Heart left ventricle (tissue), 16 donors: ENCODE measurements around the gene MAST4. TPM values are rescaled to one million over a fixed set of nuclear protein-coding genes. Genes with fewer than 3 reads are reported as not detected.

Experiments used
- ATAC-seq, 4 donors: fragments of 200-7000 bp; cut with Tn5 transposase; one replicate each; pipeline ENCODE4 v1.9.1; 2020 to 2022; ENCODE audit warnings: moderate library complexity in 4 of 4, mild to moderate bottlenecking in 3 of 4, moderate number of reproducible peaks in 1 of 4
- DNase-seq, 5 donors: peaks; one replicate each; pipeline ENCODE4 v3.0.0-alpha.2; 2020
- H3K27ac ChIP-seq, 12 donors: fragments of 200-600 bp; sonication (generic) in 4 of 12; one replicate each; pipeline versions ENCODE4 v1.5.0 to v1.8.0; 2016 to 2022; ENCODE audit warnings: mild to moderate bottlenecking in 2 of 12
- H3K27me3 ChIP-seq, 9 donors: fragments of 200-600 bp; sonication (generic) in 2 of 9; one replicate each; pipeline versions ENCODE4 v1.5.1 to v1.8.0; 2016 to 2022; ENCODE audit warnings: mild to moderate bottlenecking in 3 of 9
- H3K36me3 ChIP-seq, 9 donors: fragments of 200-600 bp; sonication (generic) in 2 of 9; one replicate each; pipeline versions ENCODE4 v1.5.0 to v1.8.0; 2018 to 2022; ENCODE audit warnings: mild to moderate bottlenecking in 2 of 9
- H3K4me1 ChIP-seq, 12 donors: fragments of 200-600 bp; sonication (generic) in 4 of 12; one replicate each; pipeline versions ENCODE4 v1.5.0 to v1.8.0; 2016 to 2022; ENCODE audit warnings: mild to moderate bottlenecking in 3 of 12
- H3K4me3 ChIP-seq, 12 donors: fragments of 200-600 bp; sonication (generic) in 4 of 12; one replicate each; pipeline versions ENCODE4 v1.5.0 to v1.8.0; 2017 to 2022; ENCODE audit warnings: mild to moderate bottlenecking in 9 of 12, moderate library complexity in 4 of 12
- H3K9me3 ChIP-seq, 12 donors: fragments of 200-600 bp; sonication (generic) in 4 of 12; one replicate each; pipeline versions ENCODE4 v1.5.0 to v1.8.0; 2016 to 2022; ENCODE audit warnings: mild to moderate bottlenecking in 1 of 12
- CTCF ChIP-seq, 12 donors: fragments of 200-600 bp; sonication (generic) in 4 of 12; IDR thresholded peaks; one replicate each; pipeline versions ENCODE4 v1.5.0 to v1.8.0; 2018 to 2022; ENCODE audit warnings: antibody characterized with exemption in 12 of 12, mild to moderate bottlenecking in 5 of 12
- POLR2A ChIP-seq, 2 donors: fragments of 450-650 bp; IDR thresholded peaks; one replicate each; pipeline ENCODE4 v1.6.1; 2017; ENCODE audit warnings: antibody characterized with exemption in 2 of 2, mild to moderate bottlenecking in 2 of 2, moderate library complexity in 2 of 2
- WGBS, 4 donors: extraction: QIAGEN DNeasy Blood & Tissue Kit in 2 of 4; methylation state at CpG; one replicate each; pipeline versions ENCODE4 v1.1.5 to v1.1.7; 2013 to 2018; 5-methylcytosine and 5-hydroxymethylcytosine counted together
- intact Hi-C, 10 donors: fragments of 100-400 bp; cut with DNase I; formaldehyde crosslinking; loops; one replicate each; pipeline versions ENCODE4 v1.11.1 to v1.14.2; 2022
- polyA plus RNA-seq, 2 donors: library from polyadenylated mRNA; stranded (reverse); fragments of 200-250 nt; gene quantifications; one replicate each; pipeline ENCODE4 v1.2.3, GENCODE V29; 2013
- total RNA-seq, 9 donors: library from RNA; depleted of rRNA in 2 of 9; stranded (reverse); fragments of >200 nt in 2 of 9; fragmentation: NEBNext Ultra II Directional in 3 of 9; extraction: Animal tissue kit (Norgen Biotek cat#: 25700) in 3 of 9; gene quantifications; one replicate each; pipeline versions ENCODE4 v1.1.0 to v1.2.4, GENCODE V29; 2016 to 2023
- donor health status: ischemic (EF 13 %, LVEDD 7.1; RV severe dilation, severe dysfunction).
- donor health status: healthy with polysubstance abuse.
- donor health status: DM: no; HTN: yes; CAD: no.
- donor health status: DM: no; HTN: no; CAD: no.
- donor health status: ischemic (EF 25% LVEDD 6.9; RV normal size, moderate dysfunction).
- donor health status: ischemic (EF 25% LVEDD 5.7; RV mildly dilated, moderate dysfunction).
- donor health status: healthy.
- donor health status: DM: yes; HTN: yes; CAD: no.
- donor health status: ischemic (EF 35%, LVEDD 5.7; RV mildly dilated, moderate dysfunction).
- donor health status: nonischemic (EF 11% LVEDD 7.7; RV severe dilation, severe dysfunction).
- donor health status: DM: yes; HTN: yes; CAD: no.
- donor health status: PGD.
- donor health status: ischemic (EF 29% LVEDD 5.4; RV normal size, mild dysfunction).
- donor health status: nonischemic (EF 23%, LVEDD 6.1; RV moderate dilation, normal function).

MAST4 gene
- total and polyA plus RNA-seq, 11 donors = 26.8 to 96.2 (median 68.1) TPM

- 81 to 91% (median 88%) methylated on average over 12 of the region's 12 CpGs for WGBS, 4 donors
- peak in 2 of 4 donors; percentile 11 to 19 for ATAC-seq
- intact Hi-C loops = loop anchor here in 3 of 10 donors (5.0 to 10.0 kb wide), 4 partner anchors 230 to 910 kb away; no protein-coding TSS in a partner anchor
These were observed 618.7 kb downstream of the MAST4 start for GRCh38 chr5:67214707-67215447.

GRCh38 chr5:67215519-67216471, 619.6 kb downstream of the MAST4 start:
- WGBS, 4 donors = 21 to 24% (median 22%) methylated on average over 16 to 19 of the region's 19 CpGs

More at GRCh38 chr5:67214707-67215447, 618.7 kb downstream of the MAST4 start:
- Histone ChIP-seq H3K9me3 (no peaks in the 10 kb centered on the region), H3K4me3 (no peak overlapping the region), H3K27ac (peak overlapping the region in 8 of 12 donors; percentile 39 to 86 (median 72)), H3K27me3 (no peaks in the 10 kb centered on the region), H3K4me1 (peaks cover 6 to 25% (median 19%) of the 10 kb centered on the region in 12 donors), H3K36me3 (no peaks in the 10 kb centered on the region)
- DNase-seq = no peak
- TF ChIP-seq POLR2A (IDR thresholded peaks at IDR 0.05) (no peak), CTCF (IDR thresholded peaks at IDR 0.05) (no peak)

GRCh38 chr5:67216564-67216963, 620.4 kb downstream of the MAST4 start:
- 84 to 100% (median 93%) methylated on average over 1 of the region's 1 CpG for WGBS, 4 donors
- Histone ChIP-seq H3K4me3 (peak overlapping the region in 2 of 12 donors; percentile 32 to 36), H3K9me3 (no peaks in the 10 kb centered on the region), H3K4me1 (peaks cover 6 to 34% (median 19%) of the 10 kb centered on the region in 12 donors), H3K27me3 (no peaks in the 10 kb centered on the region), H3K27ac (peak overlapping the region in 7 of 12 donors; percentile 39 to 86 (median 73)), H3K36me3 (no peaks in the 10 kb centered on the region)
- intact Hi-C loops = loop anchor here in 2 of 10 donors (10.0 kb wide), 3 partner anchors 232 to 912 kb away; no protein-coding TSS in a partner anchor
- no peak for ATAC-seq
- TF ChIP-seq CTCF (IDR thresholded peaks at IDR 0.05) (no peak), POLR2A (IDR thresholded peaks at IDR 0.05) (no peak)
- no peak for DNase-seq

More at GRCh38 chr5:67215519-67216471, 619.6 kb downstream of the MAST4 start:
- H3K4me3 ChIP-seq = peak overlapping the region in 9 of 12 donors; percentile 3 to 36 (median 32)
- no peaks in the 10 kb centered on the region for H3K36me3 ChIP-seq
- intact Hi-C loops = loop anchor here in 2 of 10 donors (10.0 kb wide), 3 partner anchors 231 to 911 kb away; no protein-coding TSS in a partner anchor
- no peaks in the 10 kb centered on the region for H3K27me3 ChIP-seq
- H3K4me1 ChIP-seq = peaks cover 6 to 26% (median 19%) of the 10 kb centered on the region in 12 donors
- ATAC-seq (peak; percentile 81 to 95 (median 92)), DNase-seq (peak; percentile 81 to 94 (median 88))
- H3K27ac ChIP-seq = peak overlapping the region in 11 of 12 donors; percentile 11 to 86 (median 61)
- no peak for TF ChIP-seq CTCF (IDR thresholded peaks at IDR 0.05)
- TF ChIP-seq POLR2A (IDR thresholded peaks at IDR 0.05) = no peak
- H3K9me3 ChIP-seq = no peaks in the 10 kb centered on the region
